Measurements from ENCODE around the gene TEKTIP1.

- TF ChIP-seq POLR2A (IDR thresholded peaks at IDR 0.05) (no peak), CTCF (IDR thresholded peaks at IDR 0.05) (no peak)
Observed at GRCh38 chr19:3512562-3513228, 26.3 kb upstream of the TEKTIP1 start.
